Smooth muscle cell (in vitro differentiated cells): ENCODE measurements around the gene CHD3. TPM values are rescaled to one million over a fixed set of nuclear protein-coding genes. Genes with fewer than 3 reads are reported as not detected.

ENCODE experiments used
- DNase-seq: peaks from one replicate; lab custom pipeline; 2025; ENCODE audit not compliant: unreplicated experiment; lab: John Stamatoyannopoulos, UW
- H2AFZ ChIP-seq: fragments of 200-600 bp; sonication (generic); 2 replicates; pipeline ENCODE4 v1.6.0; 2016; ENCODE audit warnings: antibody characterized with exemption, low read depth, mild to moderate bottlenecking
- H3F3A ChIP-seq: fragments of 200-600 bp; sonication (generic); 2 replicates; pipeline ENCODE4 v1.6.0; 2017; ENCODE audit warnings: antibody characterized with exemption, low read depth
- H3K27ac ChIP-seq: fragments of 200-600 bp; sonication (generic); 2 replicates; pipeline ENCODE4 v1.5.1; 2016; ENCODE audit warnings: low read depth, mild to moderate bottlenecking
- H3K27me3 ChIP-seq: fragments of 200-600 bp; sonication (generic); 2 replicates; pipeline ENCODE4 v1.6.1; 2016; ENCODE audit warnings: low read depth, mild to moderate bottlenecking
- H3K36me3 ChIP-seq: fragments of 200-600 bp; sonication (generic); 2 replicates; pipeline ENCODE4 v1.5.1; 2016; ENCODE audit warnings: low read depth
- H3K4me1 ChIP-seq: fragments of 200-600 bp; sonication (generic); 2 replicates; pipeline ENCODE4 v1.5.1; 2016; ENCODE audit warnings: low read depth
- H3K4me2 ChIP-seq: fragments of 200-600 bp; sonication (generic); 2 replicates; pipeline ENCODE4 v1.6.0; 2016; ENCODE audit warnings: mild to moderate bottlenecking
- H3K4me3 ChIP-seq: fragments of 200-600 bp; sonication (generic); 2 replicates; pipeline ENCODE4 v1.5.1; 2016; ENCODE audit warnings: mild to moderate bottlenecking
- H3K79me2 ChIP-seq: fragments of 200-600 bp; sonication (generic); 2 replicates; pipeline ENCODE4 v1.6.0; 2016; ENCODE audit warnings: low read depth, mild to moderate bottlenecking
- H3K9ac ChIP-seq: fragments of 200-600 bp; sonication (generic); 2 replicates; pipeline ENCODE4 v1.6.0; 2016; ENCODE audit warnings: low read depth
- H3K9me3 ChIP-seq: fragments of 200-600 bp; sonication (generic); replicated peaks from 2 replicates; pipeline ENCODE4 v1.5.1; 2016; ENCODE audit warnings: low read depth
- H4K20me1 ChIP-seq: fragments of 200-600 bp; sonication (generic); 2 replicates; pipeline ENCODE4 v1.6.0; 2016; ENCODE audit warnings: low read depth
- WGBS: methylation state at CpG from one replicate; pipeline ENCODE4 v1.1.7; 2016; ENCODE audit warnings: low lambda C conversion rate; 5-methylcytosine and 5-hydroxymethylcytosine counted together
- polyA plus RNA-seq: library from polyadenylated mRNA; unstranded; fragments of >200 nt; fragmentation: Nextera tagmentation; extraction: Ambion mirVana; gene quantifications from 2 replicates; pipeline ENCODE4 v1.2.1, GENCODE V29; 2016
- total RNA-seq: library from RNA; depleted of rRNA; stranded (reverse); fragments of >200 nt; gene quantifications from 2 replicates; pipeline ENCODE4 v1.2.3, GENCODE V29; 2014
- TF ChIP-seq, protein P1 (sequence below): fragments of 200-600 bp; sonication (generic); IDR thresholded peaks from 2 replicates; pipeline ENCODE4 v1.5.1; 2017; ENCODE audit warnings: borderline replicate concordance, mild to moderate bottlenecking, antibody characterized with exemption; ENCODE audit not compliant: insufficient read depth, poor library complexity, severe bottlenecking

CHD3 gene
- total and polyA plus RNA-seq, 2 experiments from 2014 or later: 16.3 to 34.9 TPM

GRCh38 chr17:7855660-7856010 is 33.0 kb upstream of the CHD3 start:
- 18% methylated on average over 15 of the region's 15 CpGs for WGBS
- Histone ChIP-seq H3K9ac (no peak overlapping the region), H3K4me1 (peaks cover 32% of the 10 kb centered on the region), H3K4me2 (peak overlapping the region; percentile 84), H3K4me3 (peak overlapping the region; percentile 49), H2AFZ (no peak overlapping the region), H3K79me2 (peaks cover 14% of the 10 kb centered on the region), H3K36me3 (no peaks in the 10 kb centered on the region), H3K27me3 (no peaks in the 10 kb centered on the region), H3K9me3 (no peaks in the 10 kb centered on the region), H3F3A (peaks cover 48% of the 10 kb centered on the region), H3K27ac (peak overlapping the region; percentile 88), H4K20me1 (peaks cover 59% of the 10 kb centered on the region)
- no peak for DNase-seq
- TF ChIP-seq, protein P1, sequence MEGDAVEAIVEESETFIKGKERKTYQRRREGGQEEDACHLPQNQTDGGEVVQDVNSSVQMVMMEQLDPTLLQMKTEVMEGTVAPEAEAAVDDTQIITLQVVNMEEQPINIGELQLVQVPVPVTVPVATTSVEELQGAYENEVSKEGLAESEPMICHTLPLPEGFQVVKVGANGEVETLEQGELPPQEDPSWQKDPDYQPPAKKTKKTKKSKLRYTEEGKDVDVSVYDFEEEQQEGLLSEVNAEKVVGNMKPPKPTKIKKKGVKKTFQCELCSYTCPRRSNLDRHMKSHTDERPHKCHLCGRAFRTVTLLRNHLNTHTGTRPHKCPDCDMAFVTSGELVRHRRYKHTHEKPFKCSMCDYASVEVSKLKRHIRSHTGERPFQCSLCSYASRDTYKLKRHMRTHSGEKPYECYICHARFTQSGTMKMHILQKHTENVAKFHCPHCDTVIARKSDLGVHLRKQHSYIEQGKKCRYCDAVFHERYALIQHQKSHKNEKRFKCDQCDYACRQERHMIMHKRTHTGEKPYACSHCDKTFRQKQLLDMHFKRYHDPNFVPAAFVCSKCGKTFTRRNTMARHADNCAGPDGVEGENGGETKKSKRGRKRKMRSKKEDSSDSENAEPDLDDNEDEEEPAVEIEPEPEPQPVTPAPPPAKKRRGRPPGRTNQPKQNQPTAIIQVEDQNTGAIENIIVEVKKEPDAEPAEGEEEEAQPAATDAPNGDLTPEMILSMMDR: no peak

- H3F3A ChIP-seq: peaks cover 42% of the 10 kb centered on the region
- H3K36me3 ChIP-seq: no peaks in the 10 kb centered on the region
- H3K27me3 ChIP-seq: no peaks in the 10 kb centered on the region
- H3K79me2 ChIP-seq: peaks cover 10% of the 10 kb centered on the region
- H4K20me1 ChIP-seq: peaks cover 53% of the 10 kb centered on the region
- H2AFZ ChIP-seq: no peak overlapping the region
- 11% methylated on average over 29 of the region's 29 CpGs for WGBS
- TF ChIP-seq, protein P1: no peak
- peak overlapping the region; percentile 84 for H3K4me2 ChIP-seq
- no peaks in the 10 kb centered on the region for H3K9me3 ChIP-seq
- peaks cover 32% of the 10 kb centered on the region for H3K4me1 ChIP-seq
- peak overlapping the region; percentile 49 for H3K4me3 ChIP-seq
- H3K9ac ChIP-seq: peak overlapping the region; percentile 32
- no peak for DNase-seq
- peak overlapping the region; percentile 88 for H3K27ac ChIP-seq
These were observed 32.4 kb upstream of the CHD3 start for GRCh38 chr17:7856011-7856810.

GRCh38 chr17:7856811-7857712 is 31.5 kb upstream of the CHD3 start, which contains the start of gene NAA38:
NAA38 (minus strand) TSS chr17:7857559; CDS start chr17:7857463, 96 bp downstream.
- peak; percentile 98 for DNase-seq
- H3K4me3 ChIP-seq: peak within 1 kb of the TSS; percentile 49
- peaks cover 8% of the 10 kb centered on the region for H3K79me2 ChIP-seq
- H3K27me3 ChIP-seq: no peaks in the 10 kb centered on the region
- TF ChIP-seq, protein P1: peak; percentile 13
- peak within 1 kb of the TSS; percentile 84 for H3K4me2 ChIP-seq
- WGBS: under 1% methylated on average over 64 of the region's 64 CpGs
- peak within 1 kb of the TSS; percentile 88 for H3K27ac ChIP-seq
- peak within 1 kb of the TSS; percentile 79 for H3K9ac ChIP-seq
- no peaks in the 10 kb centered on the region for H3K9me3 ChIP-seq
- H2AFZ ChIP-seq: peak within 1 kb of the TSS; percentile 6
- no peaks in the 10 kb centered on the region for H3K36me3 ChIP-seq
- peaks cover 39% of the 10 kb centered on the region for H3F3A ChIP-seq
- H4K20me1 ChIP-seq: peaks cover 48% of the 10 kb centered on the region
- peaks cover 32% of the 10 kb centered on the region for H3K4me1 ChIP-seq
